ENCODE results near the gene HTR6. TPM values are rescaled to one million over a fixed set of nuclear protein-coding genes. Genes with fewer than 3 reads are reported as not detected.

HTR6 gene
- not detected for total RNA-seq

- DNase-seq (ENCODE audit: low spot score), result no peak
- H3K9me3 ChIP-seq, result no peaks in the 10 kb centered on the region
- no peaks in the 10 kb centered on the region for H3K36me3 ChIP-seq
- TF ChIP-seq, protein P1, sequence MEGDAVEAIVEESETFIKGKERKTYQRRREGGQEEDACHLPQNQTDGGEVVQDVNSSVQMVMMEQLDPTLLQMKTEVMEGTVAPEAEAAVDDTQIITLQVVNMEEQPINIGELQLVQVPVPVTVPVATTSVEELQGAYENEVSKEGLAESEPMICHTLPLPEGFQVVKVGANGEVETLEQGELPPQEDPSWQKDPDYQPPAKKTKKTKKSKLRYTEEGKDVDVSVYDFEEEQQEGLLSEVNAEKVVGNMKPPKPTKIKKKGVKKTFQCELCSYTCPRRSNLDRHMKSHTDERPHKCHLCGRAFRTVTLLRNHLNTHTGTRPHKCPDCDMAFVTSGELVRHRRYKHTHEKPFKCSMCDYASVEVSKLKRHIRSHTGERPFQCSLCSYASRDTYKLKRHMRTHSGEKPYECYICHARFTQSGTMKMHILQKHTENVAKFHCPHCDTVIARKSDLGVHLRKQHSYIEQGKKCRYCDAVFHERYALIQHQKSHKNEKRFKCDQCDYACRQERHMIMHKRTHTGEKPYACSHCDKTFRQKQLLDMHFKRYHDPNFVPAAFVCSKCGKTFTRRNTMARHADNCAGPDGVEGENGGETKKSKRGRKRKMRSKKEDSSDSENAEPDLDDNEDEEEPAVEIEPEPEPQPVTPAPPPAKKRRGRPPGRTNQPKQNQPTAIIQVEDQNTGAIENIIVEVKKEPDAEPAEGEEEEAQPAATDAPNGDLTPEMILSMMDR (IDR thresholded peaks at IDR 0.05), result no peak
- H3K4me3 ChIP-seq, result peak within 1 kb of the TSS in 1 of 2 donors; percentile 43
- H3K27me3 ChIP-seq, result peaks cover 11 to 25% of the 10 kb centered on the region in 2 donors
- peaks cover 0 to 19% of the 10 kb centered on the region in 2 donors for H3K4me1 ChIP-seq
- H3K27ac ChIP-seq, result no peak within 1 kb of the TSS
These were observed at the start of gene HTR6 for GRCh38 chr1:19664453-19665185. Gene HTR6 (plus strand): TSS chr1:19664875. CDS start chr1:19665754, 879 bp downstream.

- Histone ChIP-seq H3K27me3 (no peaks in the 10 kb centered on the region), H3K4me3 (no peak overlapping the region), H3K36me3 (peaks cover 11% of the 10 kb centered on the region), H3K9me3 (no peaks in the 10 kb centered on the region), H3K27ac (no peak overlapping the region), H3K4me1 (peaks cover 0 to 34% of the 10 kb centered on the region in 2 donors)
- TF ChIP-seq, protein P1 (IDR thresholded peaks at IDR 0.05), result no peak
- DNase-seq (ENCODE audit: low spot score), result no peak
These were observed 49.2 kb upstream of the HTR6 start for GRCh38 chr1:19615438-19615837.

DNA sequence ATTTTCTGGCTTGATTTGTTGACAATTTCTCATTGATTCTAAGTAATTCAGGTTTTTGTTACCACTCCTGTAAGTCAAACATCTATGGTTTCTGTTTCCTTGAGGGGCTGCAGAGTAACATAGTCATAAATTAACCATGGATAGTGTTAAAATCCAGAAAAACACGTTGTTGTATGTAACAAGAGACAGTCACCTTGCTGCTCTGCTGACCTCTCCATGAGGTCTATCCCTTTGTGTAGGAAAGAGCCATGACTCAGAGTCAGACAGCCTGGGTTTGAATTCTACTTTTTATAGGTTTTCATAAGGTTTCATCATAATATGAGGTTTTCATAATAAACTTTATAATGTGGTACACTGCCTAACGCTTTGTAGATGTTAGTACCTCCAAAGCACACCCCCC lies 48.2 kb upstream of the HTR6 start:
- H3K4me3 ChIP-seq, result no peak overlapping the region
- H3K9me3 ChIP-seq, result no peaks in the 10 kb centered on the region
- no peak overlapping the region for H3K27ac ChIP-seq
- no peaks in the 10 kb centered on the region for H3K27me3 ChIP-seq
- DNase-seq (ENCODE audit: low spot score), result no peak
- TF ChIP-seq, protein P1 (IDR thresholded peaks at IDR 0.05), result no peak
- peaks cover 0 to 44% of the 10 kb centered on the region in 2 donors for H3K4me1 ChIP-seq
- H3K36me3 ChIP-seq, result peaks cover 11% of the 10 kb centered on the region

DNA sequence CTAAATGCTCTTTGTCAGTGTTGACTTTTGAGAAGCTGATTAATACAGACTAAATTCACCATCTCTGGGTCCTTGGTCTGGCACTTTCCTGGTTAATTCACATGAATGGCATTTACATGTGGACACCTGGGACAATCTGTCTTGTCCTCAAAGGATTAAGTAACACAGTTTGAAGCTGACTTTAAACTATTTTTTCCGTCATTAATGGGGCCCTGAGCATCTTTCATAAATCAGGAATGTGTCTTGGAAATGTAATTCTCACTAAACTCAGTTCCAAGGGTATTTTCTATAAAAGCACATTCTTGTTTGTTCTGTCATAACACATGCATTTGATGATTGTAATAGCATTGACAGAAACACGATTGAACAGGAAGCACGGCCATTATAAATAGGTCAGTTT lies 47.3 kb upstream of the HTR6 start:
- no peak for DNase-seq (ENCODE audit: low spot score)
- H3K27me3 ChIP-seq, result no peaks in the 10 kb centered on the region
- peaks cover 0 to 48% of the 10 kb centered on the region in 2 donors for H3K4me1 ChIP-seq
- H3K27ac ChIP-seq, result no peak overlapping the region
- H3K9me3 ChIP-seq, result no peaks in the 10 kb centered on the region
- TF ChIP-seq, protein P1 (IDR thresholded peaks at IDR 0.05), result no peak
- H3K4me3 ChIP-seq, result no peak overlapping the region
- H3K36me3 ChIP-seq, result peaks cover 11% of the 10 kb centered on the region

GRCh38 chr1:19618428-19618827 lies 46.2 kb upstream of the HTR6 start:
- Histone ChIP-seq H3K4me1 (peaks cover 0 to 43% of the 10 kb centered on the region in 2 donors), H3K27me3 (no peaks in the 10 kb centered on the region), H3K4me3 (no peak overlapping the region), H3K9me3 (no peaks in the 10 kb centered on the region), H3K36me3 (peaks cover 13% of the 10 kb centered on the region), H3K27ac (no peak overlapping the region)
- no peak for DNase-seq (ENCODE audit: low spot score)
- TF ChIP-seq, protein P1 (IDR thresholded peaks at IDR 0.05), result no peak

All from right atrium auricular region (tissue), 2 donors.